HG02763 (cell line): Measurements from ENCODE around the gene SLC15A1.

Experiments
- ATAC-seq: cut with Tn5 transposase; IDR thresholded peaks from one replicate; pipeline ENCODE4 v1.9.1; 2021; ENCODE audit warnings: mild to moderate bottlenecking, moderate library complexity; ENCODE audit not compliant: unreplicated experiment

Gene SLC15A1, protein sequence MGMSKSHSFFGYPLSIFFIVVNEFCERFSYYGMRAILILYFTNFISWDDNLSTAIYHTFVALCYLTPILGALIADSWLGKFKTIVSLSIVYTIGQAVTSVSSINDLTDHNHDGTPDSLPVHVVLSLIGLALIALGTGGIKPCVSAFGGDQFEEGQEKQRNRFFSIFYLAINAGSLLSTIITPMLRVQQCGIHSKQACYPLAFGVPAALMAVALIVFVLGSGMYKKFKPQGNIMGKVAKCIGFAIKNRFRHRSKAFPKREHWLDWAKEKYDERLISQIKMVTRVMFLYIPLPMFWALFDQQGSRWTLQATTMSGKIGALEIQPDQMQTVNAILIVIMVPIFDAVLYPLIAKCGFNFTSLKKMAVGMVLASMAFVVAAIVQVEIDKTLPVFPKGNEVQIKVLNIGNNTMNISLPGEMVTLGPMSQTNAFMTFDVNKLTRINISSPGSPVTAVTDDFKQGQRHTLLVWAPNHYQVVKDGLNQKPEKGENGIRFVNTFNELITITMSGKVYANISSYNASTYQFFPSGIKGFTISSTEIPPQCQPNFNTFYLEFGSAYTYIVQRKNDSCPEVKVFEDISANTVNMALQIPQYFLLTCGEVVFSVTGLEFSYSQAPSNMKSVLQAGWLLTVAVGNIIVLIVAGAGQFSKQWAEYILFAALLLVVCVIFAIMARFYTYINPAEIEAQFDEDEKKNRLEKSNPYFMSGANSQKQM

DNA sequence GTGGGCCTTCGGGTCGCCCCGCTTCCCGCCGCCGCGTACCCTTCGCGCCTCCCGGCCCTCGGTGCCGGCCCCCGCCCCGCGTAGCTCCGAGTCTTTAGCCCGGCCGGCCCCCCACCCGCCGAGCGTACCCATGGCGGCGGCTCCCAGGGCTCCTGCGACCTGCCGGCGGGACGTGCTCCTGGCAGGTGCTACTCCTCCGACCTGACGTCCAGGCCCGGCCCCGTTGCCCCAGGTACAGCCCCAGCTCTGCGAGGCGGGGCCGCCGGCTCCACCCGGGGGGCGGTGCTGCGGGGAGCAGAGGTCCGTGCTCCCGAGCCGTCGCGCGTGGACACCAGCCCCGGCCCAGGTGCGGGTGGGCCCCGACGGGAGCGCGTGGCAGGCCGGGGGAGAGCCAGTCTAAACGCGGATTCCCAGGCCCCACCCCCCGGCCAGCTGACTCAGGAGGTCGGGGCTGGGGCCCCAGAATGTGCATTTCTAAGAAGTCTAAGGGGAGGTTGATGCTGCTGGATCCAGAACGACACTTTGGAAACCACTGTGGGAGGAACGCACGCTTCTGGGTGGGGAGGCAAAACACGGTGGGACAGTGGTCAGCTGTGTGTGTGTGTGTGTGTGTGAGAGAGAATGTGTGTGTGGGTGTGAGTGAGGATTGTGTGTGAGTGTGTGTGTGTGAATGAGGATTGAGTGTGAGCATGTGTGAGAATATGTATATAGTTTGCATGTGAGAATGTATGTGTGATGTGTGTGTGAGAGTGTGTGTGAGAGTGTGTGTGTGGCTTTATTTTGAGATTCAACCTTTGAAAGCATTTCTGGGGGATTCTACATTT, at the start of gene SLC15A1:
SLC15A1 (minus strand) TSS at position 206 of the 824 bp plus-strand sequence; CDS start at position 132, 74 bp downstream.
- ATAC-seq = no peak

DNA sequence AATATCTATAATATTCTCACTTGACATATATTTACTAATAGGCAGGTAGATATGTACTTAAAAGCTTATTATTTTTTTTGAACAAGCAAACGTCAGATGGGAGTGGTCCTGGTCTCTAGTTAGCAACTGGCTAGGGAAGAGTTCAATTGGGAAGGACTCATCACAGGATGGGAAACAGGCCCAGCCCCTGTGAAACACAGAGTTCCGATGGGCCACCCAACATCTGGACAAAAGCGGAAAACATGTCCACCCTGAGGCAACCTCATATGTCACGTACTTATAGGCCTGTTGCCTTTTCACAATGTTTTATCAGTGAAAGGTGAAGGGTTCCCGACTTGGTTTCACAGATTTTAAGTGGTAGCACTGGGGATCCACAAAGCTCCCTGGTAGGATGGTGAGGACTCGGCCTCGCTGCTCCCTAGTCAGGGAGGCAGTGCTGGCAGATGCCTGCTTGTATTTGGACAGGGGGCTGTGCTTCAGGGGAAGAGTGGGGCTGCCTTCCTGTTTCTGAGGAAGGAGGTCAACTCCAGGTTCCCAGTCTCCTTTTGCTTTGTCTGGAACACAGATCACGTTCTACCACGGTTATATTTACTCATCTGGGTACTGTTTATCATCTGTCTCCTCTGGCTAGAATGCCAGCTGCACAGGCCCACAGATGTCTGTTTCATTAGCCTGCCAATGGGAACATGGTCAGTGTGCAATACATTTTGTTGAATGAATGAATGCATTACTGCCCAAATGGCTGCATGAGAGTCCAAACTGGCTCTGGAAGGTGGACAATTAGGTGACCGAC, 49.4 kb upstream of the SLC15A1 start:
- ATAC-seq = no peak

DNA sequence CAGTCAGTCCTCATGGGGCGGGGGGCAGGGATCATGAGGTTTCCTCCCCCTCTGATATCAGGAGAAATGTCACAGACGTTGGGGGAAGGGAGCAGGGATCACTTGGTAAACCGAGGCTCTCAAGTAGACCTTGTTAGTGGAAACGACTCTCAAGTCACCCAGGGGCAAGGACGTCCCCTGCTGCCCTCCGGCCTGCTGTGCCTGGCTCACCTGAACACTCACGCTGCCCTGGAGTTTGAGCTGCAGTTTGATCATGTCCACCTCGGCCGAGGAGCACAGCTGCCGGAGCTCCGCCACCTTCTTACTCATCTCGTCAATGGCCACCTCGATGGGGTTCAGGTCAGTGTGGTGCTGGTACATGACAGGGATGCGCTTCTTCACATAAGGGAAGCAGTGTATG, 47.6 kb upstream of the SLC15A1 start:
- ATAC-seq = no peak

DNA sequence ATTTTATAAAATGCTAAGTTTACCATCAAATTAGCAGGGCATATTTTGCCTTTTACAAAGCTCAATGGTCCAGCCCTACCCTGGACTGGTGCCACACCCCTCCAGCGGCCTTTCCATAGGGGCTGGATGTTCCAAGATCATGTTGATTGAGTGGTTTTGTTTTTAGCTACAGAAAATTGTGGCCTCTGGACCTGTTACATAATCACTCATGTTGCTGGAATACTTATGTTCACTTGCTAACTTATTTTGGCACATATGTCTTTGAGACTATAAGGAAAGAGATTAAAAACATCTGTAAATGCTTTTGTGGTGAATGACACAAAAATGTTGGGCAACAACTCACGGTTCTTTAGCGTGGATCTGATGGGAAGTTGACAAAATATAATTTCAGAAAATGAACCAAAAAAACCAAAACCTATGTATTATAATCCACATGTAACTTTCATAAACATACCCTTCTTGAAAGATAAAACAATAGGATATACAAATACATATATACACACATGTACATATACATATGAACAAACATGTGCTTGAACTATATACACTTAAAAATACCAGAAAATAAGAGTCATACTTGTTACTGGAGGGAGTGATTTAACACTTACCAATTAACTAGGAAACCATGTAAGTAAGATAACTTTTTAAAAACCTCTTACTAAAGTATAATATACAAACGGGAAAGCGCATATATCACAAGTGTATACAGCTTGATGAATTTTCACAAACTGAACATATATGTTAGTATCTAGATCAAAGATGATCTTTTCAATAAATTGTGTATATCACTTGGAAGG, 46.6 kb upstream of the SLC15A1 start:
- ATAC-seq = no peak

DNA sequence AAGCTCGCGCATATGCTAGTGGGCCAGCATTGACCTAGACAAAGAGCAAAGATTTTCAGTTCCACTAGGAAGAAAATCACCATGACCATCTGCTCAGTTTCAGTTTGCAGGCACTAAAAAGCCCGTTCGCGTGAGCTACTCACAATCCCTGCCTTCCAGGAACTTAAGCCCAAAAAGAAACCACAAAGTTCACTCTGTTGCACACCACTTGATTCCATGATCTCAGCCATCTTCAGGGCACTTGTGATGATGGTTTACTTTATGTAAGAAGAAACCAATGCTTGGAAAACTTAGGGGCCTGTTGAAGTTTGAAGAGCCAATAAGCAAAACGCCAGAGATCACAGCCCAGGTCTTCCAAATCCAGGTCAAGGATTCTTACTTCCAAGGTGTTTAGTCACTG, 45.0 kb upstream of the SLC15A1 start:
- ATAC-seq = no peak

DNA sequence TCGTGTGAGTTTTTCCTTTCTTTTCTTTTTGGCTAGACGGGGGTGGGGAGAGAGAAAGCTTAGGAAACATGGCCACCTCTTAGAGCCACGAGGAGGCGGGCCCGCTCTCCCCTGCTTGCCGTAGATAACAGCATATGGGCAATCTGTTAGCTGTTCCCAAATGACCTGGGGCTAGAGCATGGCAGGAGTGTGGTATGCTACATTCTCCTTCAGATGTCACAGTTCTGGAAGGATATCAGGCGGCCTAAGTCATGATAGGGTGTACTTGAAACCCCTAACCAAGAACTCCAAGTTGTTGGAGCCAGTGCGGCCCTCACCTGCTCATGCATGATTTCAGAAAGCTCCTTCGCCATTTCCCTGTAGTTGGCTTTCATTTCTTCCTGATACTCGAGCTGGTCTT, 44.3 kb upstream of the SLC15A1 start:
- ATAC-seq = no peak

DNA sequence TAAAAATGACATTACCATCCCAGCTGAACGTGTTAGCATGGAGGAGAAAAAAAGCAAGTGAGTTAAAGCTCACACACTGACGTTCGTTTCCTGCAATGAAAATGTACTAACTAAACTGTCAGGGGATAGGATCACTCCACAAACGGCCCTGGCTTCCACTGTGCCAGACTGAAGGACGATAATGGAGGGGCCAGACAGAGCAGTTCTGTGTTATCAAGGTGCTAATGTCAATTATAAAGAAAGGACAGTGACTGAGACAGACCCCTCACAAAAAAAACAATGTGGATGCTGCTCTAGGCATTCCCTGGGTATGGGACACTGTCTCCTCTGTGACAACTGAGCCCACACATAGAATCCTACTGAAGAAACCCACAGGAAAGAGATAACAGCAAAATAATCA, 43.7 kb upstream of the SLC15A1 start:
- no peak for ATAC-seq

DNA sequence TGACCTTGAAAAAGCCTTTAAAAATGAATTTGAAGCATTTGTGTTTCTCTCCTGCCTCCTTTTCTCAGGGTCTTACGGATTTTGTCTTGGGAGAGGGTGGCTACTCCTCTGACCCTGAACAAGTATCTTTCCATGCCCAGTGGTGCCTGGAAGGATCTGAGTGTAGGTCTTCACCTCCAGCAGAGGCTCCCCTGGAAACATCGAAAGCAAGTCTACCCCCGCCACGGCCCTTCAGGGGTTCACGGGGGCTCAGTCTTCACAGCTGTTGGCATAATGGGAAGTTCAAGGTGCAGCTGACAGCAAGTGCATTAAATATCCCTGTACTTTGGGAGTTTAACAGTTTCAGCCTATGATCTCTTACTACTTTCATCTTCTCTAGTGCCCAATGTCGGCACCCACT, 42.7 kb upstream of the SLC15A1 start:
- ATAC-seq = no peak

DNA sequence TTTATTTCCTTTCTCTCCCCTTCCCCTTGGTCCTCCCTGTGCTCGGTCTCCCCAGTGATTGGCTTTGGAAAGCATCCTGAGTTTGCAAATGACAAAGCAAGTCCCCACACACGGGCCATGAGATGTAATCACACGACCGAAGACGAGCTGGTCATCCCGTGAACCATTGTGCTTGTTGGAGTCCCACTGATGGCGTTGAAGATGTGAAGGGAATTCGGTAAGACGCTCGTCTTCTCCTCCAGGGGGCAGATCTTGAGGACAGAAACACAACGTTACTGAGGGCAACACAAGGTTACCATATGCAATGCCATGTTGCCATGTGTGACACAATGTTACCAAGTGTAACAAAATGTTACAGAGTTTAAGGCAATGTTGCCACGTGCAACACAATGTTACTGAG, 42.0 kb upstream of the SLC15A1 start:
- no peak for ATAC-seq

DNA sequence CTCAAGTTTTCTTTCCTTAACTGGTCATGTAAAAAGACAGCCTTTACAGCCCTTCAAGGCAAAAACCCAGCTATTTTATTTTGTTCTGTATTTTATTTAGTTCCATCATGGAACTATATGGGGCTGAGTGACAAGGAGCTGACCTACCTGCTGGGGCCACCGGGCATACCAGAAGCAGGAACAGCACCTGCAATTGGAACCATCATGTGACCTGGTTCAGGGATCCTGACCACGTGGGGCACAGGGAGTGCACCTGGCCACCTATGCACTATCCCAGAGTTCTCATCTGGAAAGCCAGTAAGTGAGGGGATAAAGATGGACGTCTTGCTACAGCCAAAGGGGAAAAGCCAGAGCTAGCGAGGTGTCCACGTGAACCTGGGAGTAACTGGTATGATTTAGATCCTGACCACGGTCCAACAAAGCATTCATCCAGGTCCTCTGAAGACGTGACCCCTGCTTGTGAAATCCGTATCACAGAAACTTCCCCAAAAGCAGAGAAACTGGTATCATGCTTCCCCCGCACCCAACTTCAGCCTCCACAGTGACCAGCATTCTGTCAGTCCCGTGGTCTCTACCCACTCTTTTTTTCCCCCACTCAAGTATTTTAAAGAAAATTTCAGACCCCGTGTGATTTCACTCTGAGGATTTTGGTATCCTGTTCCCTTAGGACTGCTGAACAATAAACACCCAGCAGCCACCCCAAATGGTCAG, 40.5 kb upstream of the SLC15A1 start:
- ATAC-seq = no peak

DNA sequence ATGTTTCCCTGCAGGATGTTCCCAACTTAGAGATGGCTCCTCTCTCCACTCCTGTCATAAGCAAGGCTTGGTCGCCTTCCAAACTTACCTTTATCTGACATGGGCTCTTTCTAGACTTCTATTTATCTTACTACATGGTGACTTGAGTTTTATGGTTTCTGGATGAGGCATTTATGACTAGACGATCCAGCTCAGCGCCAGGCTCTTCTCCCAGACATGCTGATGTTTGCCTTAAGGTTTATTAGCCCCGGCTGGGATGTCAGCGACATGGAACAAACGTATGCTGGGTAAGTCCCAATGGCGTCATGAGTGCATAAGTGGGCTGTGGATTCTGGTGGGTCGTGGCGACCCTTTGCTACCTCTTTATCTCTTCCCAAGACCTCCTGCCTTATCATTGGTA, 39.8 kb upstream of the SLC15A1 start:
- no peak for ATAC-seq

DNA sequence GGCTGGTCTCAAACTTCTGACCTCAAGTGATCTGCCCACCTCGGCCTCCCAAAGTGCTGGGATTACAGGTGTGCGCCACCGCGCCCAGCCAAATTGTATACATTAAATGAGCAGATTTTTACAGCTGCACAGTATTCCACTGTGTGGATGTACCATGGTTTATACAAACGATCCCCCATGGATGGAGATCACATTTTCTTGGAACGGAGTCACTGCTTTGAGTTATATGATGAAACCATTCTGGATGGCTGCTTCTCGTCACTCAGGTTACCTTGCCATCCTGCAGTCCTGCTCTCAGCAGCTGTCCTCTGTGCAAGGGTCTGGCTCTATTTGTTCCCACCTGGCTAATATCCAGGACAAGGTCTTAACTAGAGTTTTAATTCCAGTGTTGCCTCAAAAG, 39.1 kb upstream of the SLC15A1 start:
- no peak for ATAC-seq

DNA sequence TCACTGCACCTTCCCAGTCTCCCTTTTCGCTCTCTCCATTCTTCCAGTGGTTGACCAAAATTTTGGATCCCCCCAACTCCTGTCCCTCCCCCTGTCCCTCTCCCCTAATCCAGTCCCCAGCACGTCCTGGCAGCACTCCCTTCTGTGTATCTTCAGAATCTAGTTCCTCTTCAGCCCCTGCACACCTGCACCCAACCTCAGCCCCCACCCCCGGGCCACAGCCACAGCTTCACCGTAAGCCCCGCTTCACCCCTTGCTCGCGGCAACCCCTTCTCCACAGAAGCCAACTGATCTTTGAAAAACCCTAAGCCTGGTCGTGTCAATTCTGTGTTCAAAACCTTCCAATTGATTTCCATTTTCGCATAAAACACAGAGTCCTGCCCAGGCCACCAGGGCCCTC, 35.5 kb upstream of the SLC15A1 start:
- no peak for ATAC-seq

DNA sequence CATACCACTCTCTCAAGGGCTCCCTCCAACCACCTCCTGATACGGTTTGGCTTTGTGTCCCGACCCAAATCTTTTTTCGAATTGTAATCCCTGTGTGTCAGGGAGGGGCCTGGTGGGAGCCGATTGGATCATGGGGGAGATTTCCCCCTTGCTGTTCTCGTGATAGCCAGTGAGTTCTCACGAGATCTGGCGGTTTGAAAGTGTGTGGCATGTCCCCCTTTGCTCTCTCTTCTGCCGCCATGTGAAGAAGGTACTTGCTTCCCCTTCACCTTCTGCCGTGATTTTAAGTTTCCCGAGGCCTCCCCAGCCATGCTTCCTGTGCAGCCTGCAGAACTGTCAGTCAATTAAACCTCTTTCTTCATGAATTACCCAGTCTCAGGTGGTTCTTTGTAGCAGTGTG, 34.7 kb upstream of the SLC15A1 start:
- no peak for ATAC-seq

DNA sequence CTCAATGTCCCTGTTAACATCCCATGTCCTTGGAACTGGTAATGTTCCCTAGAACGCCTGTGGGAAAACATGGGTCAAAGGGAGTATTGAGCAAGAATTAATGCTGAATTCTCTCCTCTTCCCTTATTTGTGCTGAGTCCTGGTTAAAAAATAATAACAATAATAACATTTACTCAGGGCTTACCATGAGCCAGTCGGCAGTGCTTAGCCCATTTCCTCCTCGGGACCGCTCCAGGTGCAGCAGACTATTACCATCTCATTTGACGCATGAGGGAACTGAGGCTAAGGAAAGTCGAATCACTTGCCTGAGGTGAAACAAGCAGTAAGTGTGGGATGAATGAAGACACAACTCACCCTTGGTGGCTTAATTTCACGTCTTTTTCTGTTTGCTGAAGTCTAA, 33.6 kb upstream of the SLC15A1 start:
- no peak for ATAC-seq

DNA sequence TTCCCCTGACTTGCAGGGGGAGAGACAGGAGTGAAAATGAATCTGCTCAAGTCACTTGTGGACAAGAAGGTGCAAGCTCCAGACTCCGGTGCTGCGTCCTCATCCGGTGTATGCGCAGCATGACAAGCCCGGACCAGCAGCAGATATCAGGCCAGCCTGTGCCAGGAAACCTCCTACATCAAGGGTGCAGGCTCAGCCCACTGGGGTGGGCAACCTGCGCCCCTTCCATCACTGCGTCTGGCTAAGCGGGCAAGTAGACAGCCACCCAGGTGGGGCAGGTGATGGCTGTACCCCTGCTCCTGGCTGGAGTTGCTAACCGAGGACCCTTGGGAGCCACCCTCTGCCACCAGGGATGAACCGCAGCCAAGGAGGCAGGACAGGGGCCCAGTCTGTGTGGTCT, 32.9 kb upstream of the SLC15A1 start:
- no peak for ATAC-seq

DNA sequence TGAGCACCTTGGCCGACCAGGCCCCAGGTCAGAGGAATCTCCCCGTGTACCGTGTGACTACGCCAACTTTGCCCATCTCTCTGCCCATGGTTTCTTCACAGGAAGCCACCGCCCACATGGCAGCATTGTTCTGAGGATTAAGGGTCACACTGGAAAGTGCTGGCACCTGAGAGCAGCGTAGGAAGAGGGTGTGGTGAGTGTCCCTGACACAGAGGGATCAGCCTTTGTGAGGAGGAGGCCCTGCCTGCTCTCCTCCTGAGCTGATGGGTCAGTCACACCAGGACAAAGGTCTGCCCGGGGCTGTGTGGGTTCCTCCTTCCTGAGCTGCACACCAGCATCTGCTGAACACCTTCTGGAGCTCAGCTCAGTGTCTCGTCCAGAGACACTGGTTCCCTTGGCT, 32.2 kb upstream of the SLC15A1 start:
- ATAC-seq = no peak

DNA sequence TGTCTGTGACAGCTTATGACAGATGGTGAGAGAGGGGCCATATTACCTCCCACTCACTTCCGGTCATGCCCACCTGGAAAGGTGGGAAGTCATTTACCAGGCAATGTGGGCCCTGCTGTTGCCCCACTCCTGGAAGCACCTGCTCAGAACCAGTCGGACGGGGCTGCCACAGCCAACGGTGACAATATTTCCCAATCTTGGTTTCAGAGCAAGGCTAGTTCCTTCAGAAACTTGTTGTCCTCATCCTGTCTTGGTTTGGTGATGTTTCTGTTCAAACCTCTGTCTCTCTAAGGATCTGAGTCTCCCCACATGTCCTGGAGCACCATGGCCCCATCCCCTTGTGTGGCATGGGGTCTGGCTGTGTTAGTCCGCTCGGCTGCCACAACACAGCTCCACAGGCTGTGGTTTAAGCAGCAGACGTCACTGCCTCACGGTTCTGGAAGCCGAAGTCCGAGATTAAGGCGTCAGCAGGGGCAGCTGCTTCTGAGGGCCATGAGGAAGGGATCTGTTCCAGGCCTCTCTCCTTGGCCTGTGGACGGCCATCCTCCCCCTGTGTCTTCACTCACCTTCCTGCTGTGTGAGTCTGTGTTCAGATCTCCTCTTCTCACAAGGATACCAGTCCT, 31.5 kb upstream of the SLC15A1 start:
- no peak for ATAC-seq

DNA sequence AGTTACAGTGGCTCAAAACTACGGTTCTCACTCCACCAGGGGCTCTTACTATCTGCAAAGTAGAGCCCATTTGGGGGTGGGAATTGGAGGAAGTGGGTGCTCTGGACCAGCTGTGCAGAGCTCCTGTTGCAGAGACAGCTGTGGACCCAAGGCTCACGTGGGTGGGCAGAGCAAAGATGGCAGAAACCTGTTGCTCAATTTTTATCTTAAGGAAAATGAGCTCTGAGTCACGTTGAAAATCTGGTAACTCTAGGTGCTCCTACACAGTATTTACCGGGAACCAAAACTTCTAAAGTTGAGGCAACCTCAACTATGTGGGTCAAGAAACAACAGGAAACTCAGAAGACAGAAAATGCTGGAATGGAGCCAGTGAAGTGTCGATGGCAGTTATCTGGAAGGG, 30.2 kb upstream of the SLC15A1 start:
- ATAC-seq = no peak
